OCI-LY7 (cell line): ENCODE data around the gene PIGZ.

Experiments
- EZH2phosphoT487 ChIP-seq: fragments of 200-600 bp; sonication (generic); IDR thresholded peaks from 2 replicates; pipeline ENCODE4 v1.6.1; 2018; ENCODE audit warnings: low read depth, borderline replicate concordance, mild to moderate bottlenecking, mixed run types, antibody characterized with exemption, low read length, moderate library complexity, mixed read lengths
- TF ChIP-seq, protein P1 (sequence below): fragments of 200-600 bp; sonication (generic); conservative IDR thresholded peaks from 2 replicates; pipeline ENCODE4 v1.5.1; 2014; ENCODE audit warnings: mild to moderate bottlenecking, antibody characterized with exemption, low read length, moderate library complexity, mixed read lengths

DNA sequence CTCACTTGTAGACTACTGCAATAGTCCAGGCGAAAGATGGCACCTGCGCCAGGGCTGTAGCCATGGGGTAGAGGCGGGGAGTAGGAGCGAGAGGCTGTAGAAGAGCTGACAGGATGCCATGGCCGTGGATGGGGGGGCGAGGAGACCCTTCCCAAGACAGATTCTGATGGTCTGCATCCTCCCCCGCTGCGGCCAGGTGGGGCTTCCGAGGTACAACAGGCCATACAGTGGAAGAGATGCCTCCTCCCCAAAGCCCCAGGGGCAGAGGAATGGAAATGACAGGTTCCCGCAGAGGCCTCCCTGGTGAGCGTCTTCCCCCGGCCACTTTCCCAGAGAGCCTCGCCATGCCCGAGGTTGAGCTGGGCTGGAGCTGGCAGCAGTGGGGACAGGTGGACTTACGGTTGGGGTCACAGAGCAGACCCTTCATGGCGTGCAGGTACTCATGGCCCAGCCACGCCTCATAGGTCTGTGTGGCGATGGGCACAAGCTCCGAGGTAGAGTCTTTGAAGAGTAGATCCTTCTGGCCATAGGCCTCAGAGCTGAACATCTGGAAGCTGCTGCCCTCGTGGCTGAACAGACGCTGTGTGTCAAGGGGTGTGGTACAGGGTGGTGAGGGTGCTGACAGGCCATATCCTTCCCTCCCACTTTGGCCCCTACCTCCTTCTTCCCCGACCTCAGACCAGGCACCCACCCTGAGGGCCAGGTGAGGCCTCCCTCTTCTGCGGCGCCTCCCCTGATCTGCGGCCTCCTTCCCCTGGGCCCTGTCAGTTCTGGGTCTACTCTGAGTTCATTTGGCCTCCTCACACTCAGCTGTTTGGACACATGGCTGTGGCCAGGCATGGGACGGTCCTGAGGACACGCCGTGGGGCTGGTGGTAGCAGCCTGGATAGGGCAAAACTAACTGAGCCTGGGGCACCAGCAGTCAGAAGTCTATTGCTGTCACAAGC lies 47.4 kb upstream of the PIGZ start:
- TF ChIP-seq, protein P1, sequence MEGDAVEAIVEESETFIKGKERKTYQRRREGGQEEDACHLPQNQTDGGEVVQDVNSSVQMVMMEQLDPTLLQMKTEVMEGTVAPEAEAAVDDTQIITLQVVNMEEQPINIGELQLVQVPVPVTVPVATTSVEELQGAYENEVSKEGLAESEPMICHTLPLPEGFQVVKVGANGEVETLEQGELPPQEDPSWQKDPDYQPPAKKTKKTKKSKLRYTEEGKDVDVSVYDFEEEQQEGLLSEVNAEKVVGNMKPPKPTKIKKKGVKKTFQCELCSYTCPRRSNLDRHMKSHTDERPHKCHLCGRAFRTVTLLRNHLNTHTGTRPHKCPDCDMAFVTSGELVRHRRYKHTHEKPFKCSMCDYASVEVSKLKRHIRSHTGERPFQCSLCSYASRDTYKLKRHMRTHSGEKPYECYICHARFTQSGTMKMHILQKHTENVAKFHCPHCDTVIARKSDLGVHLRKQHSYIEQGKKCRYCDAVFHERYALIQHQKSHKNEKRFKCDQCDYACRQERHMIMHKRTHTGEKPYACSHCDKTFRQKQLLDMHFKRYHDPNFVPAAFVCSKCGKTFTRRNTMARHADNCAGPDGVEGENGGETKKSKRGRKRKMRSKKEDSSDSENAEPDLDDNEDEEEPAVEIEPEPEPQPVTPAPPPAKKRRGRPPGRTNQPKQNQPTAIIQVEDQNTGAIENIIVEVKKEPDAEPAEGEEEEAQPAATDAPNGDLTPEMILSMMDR = no peak
- no peak for TF ChIP-seq EZH2phosphoT487
